GM18951 (cell line): Measurements from ENCODE around the gene PABPN1L.

ENCODE experiments used
- POLR2A ChIP-seq: IDR thresholded peaks from 4 replicates; pipeline ENCODE4 v1.6.1; 2011; ENCODE audit warnings: mild to moderate bottlenecking; ENCODE audit not compliant: insufficient read length, insufficient read depth; ENCODE audit errors: extremely low read depth
- in situ Hi-C: fragments of 300-500 bp; cut with MboI; formaldehyde crosslinking; loops from one replicate; pipeline ENCODE4 v1.12.0; 2022; ENCODE audit warnings: low sequenced_read_pairs, mixed read lengths, inconsistent platforms; ENCODE audit not compliant: unreplicated experiment

The PABPN1L gene

GRCh38 chr16:88884569-88885271 lies 18.3 kb upstream of the PABPN1L start:
- in situ Hi-C loops, result no loop called here
- TF ChIP-seq POLR2A, result no peak

- TF ChIP-seq POLR2A, result no peak
Observed at GRCh38 chr16:88883946-88884345, 17.5 kb upstream of the PABPN1L start.

GRCh38 chr16:88883117-88883895 lies 16.8 kb upstream of the PABPN1L start:
- no peak for TF ChIP-seq POLR2A
- in situ Hi-C loops, result no loop called here

More at GRCh38 chr16:88883946-88884345, 17.5 kb upstream of the PABPN1L start:
- in situ Hi-C loops, result no loop called here

- TF ChIP-seq POLR2A, result no peak
- in situ Hi-C loops, result no loop called here
Observed at GRCh38 chr16:88882358-88883030, 16.0 kb upstream of the PABPN1L start.

- in situ Hi-C loops, result no loop called here
- TF ChIP-seq POLR2A, result no peak
Observed at GRCh38 chr16:88881675-88882357, 15.4 kb upstream of the PABPN1L start.

- no peak for TF ChIP-seq POLR2A
- in situ Hi-C loops, result no loop called here
Observed at GRCh38 chr16:88881007-88881615, 14.7 kb upstream of the PABPN1L start.

GRCh38 chr16:88880226-88881006 lies 14.0 kb upstream of the PABPN1L start:
- TF ChIP-seq POLR2A, result no peak
- in situ Hi-C loops, result no loop called here

- in situ Hi-C loops, result no loop called here
- no peak for TF ChIP-seq POLR2A
Observed at GRCh38 chr16:88879788-88880055, 13.3 kb upstream of the PABPN1L start.

GRCh38 chr16:88878967-88879787 lies 12.7 kb upstream of the PABPN1L start:
- in situ Hi-C loops, result no loop called here
- no peak for TF ChIP-seq POLR2A

GRCh38 chr16:88878356-88878755 lies 11.9 kb upstream of the PABPN1L start:
- TF ChIP-seq POLR2A, result no peak
- in situ Hi-C loops, result no loop called here

- in situ Hi-C loops, result no loop called here
- no peak for TF ChIP-seq POLR2A
Observed at GRCh38 chr16:88877564-88878289, 11.3 kb upstream of the PABPN1L start.
